WTC11 (cell line): ENCODE measurements around the gene PRKAG2. TPM values are rescaled to one million over a fixed set of nuclear protein-coding genes. Genes with fewer than 3 reads are reported as not detected.
A peak's percentile ranks its signal among the peaks of the same experiment; 100 is the strongest.

ENCODE experiments used
- ATAC-seq: fragments of 200-7000 bp; cut with Tn5 transposase; 2 replicates; pipeline ENCODE4 v1.10.0; 2021; ENCODE audit warnings: mild to moderate bottlenecking, moderate library complexity
- CTCF ChIA-PET: fragments of 300-600 bp; sonication (Branson Sonifier 250); formaldehyde crosslinking; loops from one replicate; lab custom pipeline; 2021; ENCODE audit warnings: antibody characterized with exemption; lab: Charles Lee
- POLR2A ChIA-PET: fragments of 350-600 bp; sonication (Branson Sonifier 250); formaldehyde crosslinking; loops from one replicate; lab custom pipeline; 2021; ENCODE audit warnings: antibody characterized with exemption; lab: Charles Lee
- DNase-seq: peaks from one replicate; pipeline ENCODE4 v3.0.0; 2021; ENCODE audit warnings: low spot score
- H3K27ac Mint-ChIP-seq: 2 replicates; pipeline ENCODE4 v1.8.0; 2021; ENCODE audit warnings: mixed read lengths
- H3K27me3 Mint-ChIP-seq: 2 replicates; pipeline ENCODE4 v1.8.0; 2021; ENCODE audit warnings: low read depth, mild to moderate bottlenecking, moderate library complexity, mixed read lengths
- H3K36me3 Mint-ChIP-seq: 2 replicates; pipeline ENCODE4 v1.8.0; 2021; ENCODE audit warnings: mixed read lengths
- H3K4me1 Mint-ChIP-seq: 2 replicates; pipeline ENCODE4 v1.8.0; 2022; ENCODE audit warnings: mixed read lengths
- H3K4me3 Mint-ChIP-seq: 2 replicates; pipeline ENCODE4 v1.8.0; 2021; ENCODE audit warnings: mild to moderate bottlenecking, moderate library complexity, mixed read lengths
- H3K9me3 Mint-ChIP-seq: 2 replicates; pipeline ENCODE4 v1.8.0; 2021; ENCODE audit warnings: mixed read lengths
- CDX4 ChIP-seq: fragments of 250-450 bp; sonication (Bioruptor Pico); IDR thresholded peaks from 2 replicates; pipeline ENCODE4 v1.9.0; 2021; ENCODE audit warnings: moderate library complexity, mild to moderate bottlenecking, inconsistent platforms, borderline replicate concordance
- E2F4 ChIP-seq: sonication (generic); formaldehyde crosslinking; IDR thresholded peaks from 2 replicates; pipeline ENCODE4 v1.8.1; 2022; ENCODE audit warnings: low read depth, mild to moderate bottlenecking, moderate library complexity, missing genetic modification reagents, borderline replicate concordance
- KAT7 ChIP-seq: sonication (generic); formaldehyde crosslinking; IDR thresholded peaks from 2 replicates; pipeline ENCODE4 v1.8.1; 2023; ENCODE audit warnings: missing genetic modification reagents, mild to moderate bottlenecking, borderline replicate concordance
- NR1H2 ChIP-seq: sonication (generic); formaldehyde crosslinking; IDR thresholded peaks from 2 replicates; pipeline ENCODE4 v1.9.0; 2021; ENCODE audit warnings: mild to moderate bottlenecking, moderate library complexity, missing genetic modification reagents
- PRDM15 ChIP-seq: sonication (generic); formaldehyde crosslinking; IDR thresholded peaks from 2 replicates; pipeline ENCODE4 v1.8.0; 2022; ENCODE audit warnings: missing genetic modification reagents
- SP1 ChIP-seq: sonication (generic); formaldehyde crosslinking; conservative IDR thresholded peaks from 2 replicates; pipeline ENCODE4 v1.8.1; 2022; ENCODE audit warnings: missing genetic modification reagents
- STAT6 ChIP-seq: sonication (generic); formaldehyde crosslinking; conservative IDR thresholded peaks from 2 replicates; pipeline ENCODE4 v1.8.1; 2023; ENCODE audit warnings: mild to moderate bottlenecking, low read depth, missing genetic modification reagents, moderate library complexity
- ZMAT4 ChIP-seq: fragments of 250-450 bp; sonication (Bioruptor Pico); IDR thresholded peaks from 2 replicates; pipeline ENCODE4 v1.9.0; 2021; ENCODE audit warnings: mild to moderate bottlenecking
- ZNF423 ChIP-seq: fragments of 250-450 bp; sonication (Bioruptor Pico); IDR thresholded peaks from 2 replicates; pipeline ENCODE4 v2.1.2; 2022; ENCODE audit warnings: mild to moderate bottlenecking, moderate library complexity
- total RNA-seq: library from RNA; stranded (reverse); gene quantifications from 3 replicates; pipeline ENCODE4 v1.2.3, GENCODE V29; 2021

The PRKAG2 gene
- total RNA-seq, 1 experiment from 2014 or later, result 20.3 TPM

GRCh38 chr7:151793991-151794507 is 82.9 kb downstream of the PRKAG2 start:
- POLR2A ChIA-PET, result no interaction called here
- no peak overlapping the region for H3K27ac Mint-ChIP-seq

More at GRCh38 chr7:151793991-151794507, 82.9 kb downstream of the PRKAG2 start:
- no peak for ATAC-seq
- no peak for TF ChIP-seq CDX4 (CRISPR knock-in tag)
- no peak for TF ChIP-seq STAT6 (CRISPR knock-in tag)
- no peak for TF ChIP-seq ZNF423
- TF ChIP-seq NR1H2 (CRISPR knock-in tag), result no peak
- no peak for TF ChIP-seq SP1 (CRISPR knock-in tag)
- TF ChIP-seq PRDM15 (CRISPR knock-in tag), result no peak
- no peak for TF ChIP-seq KAT7 (CRISPR knock-in tag)
- TF ChIP-seq E2F4 (CRISPR knock-in tag), result no peak
- TF ChIP-seq ZMAT4 (CRISPR knock-in tag), result no peak
- TF ChIP-seq, all 79 proteins: peak for 0
- H3K9me3 Mint-ChIP-seq, result no peaks in the 10 kb centered on the region
- H3K27me3 Mint-ChIP-seq, result no peaks in the 10 kb centered on the region
- CTCF ChIA-PET, result interaction anchor here (1.1 to 7.9 kb wide), 3 partner anchors 10 to 21 kb away, joined by 3 to 70 read pairs (median 5); no protein-coding TSS in a partner anchor
- H3K4me3 Mint-ChIP-seq, result no peak overlapping the region
- DNase-seq, result peak; percentile 7
- no peaks in the 10 kb centered on the region for H3K36me3 Mint-ChIP-seq
- H3K4me1 Mint-ChIP-seq, result peaks cover 25% of the 10 kb centered on the region
